Activated B cell treated with CpG ODN at 0.5 μM for 24 hours (primary cell): Measurements from ENCODE around the gene SF3B2. TPM values are rescaled to one million over a fixed set of nuclear protein-coding genes. Genes with fewer than 3 reads are reported as not detected.
"Not testable (repeated sequence)": the region's sequence is repeated elsewhere in the genome, so short reads cannot be mapped to it uniquely, and the experiment has no call there.

Experiments used
- ATAC-seq: fragments of 200-7000 bp; cut with Tn5 transposase; one replicate; pipeline ENCODE4 v1.10.0; 2021; ENCODE audit warnings: low read depth, mild to moderate bottlenecking, moderate library complexity
- CTCF ChIA-PET: fragments of 350-600 bp; sonication (Branson Sonifier 250); formaldehyde crosslinking; loops from one replicate; lab custom pipeline; 2021; ENCODE audit warnings: antibody characterized with exemption; lab: Charles Lee
- POLR2A ChIA-PET: fragments of 350-600 bp; sonication (Branson Sonifier 250); formaldehyde crosslinking; loops from one replicate; lab custom pipeline; 2021; ENCODE audit warnings: antibody characterized with exemption; lab: Charles Lee
- DNase-seq: peaks from one replicate; pipeline ENCODE4 v3.0.0; 2022
- H3K27ac Mint-ChIP-seq: one replicate; pipeline ENCODE4 v1.8.0; 2020; ENCODE audit warnings: mixed read lengths
- H3K27me3 Mint-ChIP-seq: one replicate; pipeline ENCODE4 v1.8.0; 2021; ENCODE audit warnings: mixed read lengths
- H3K36me3 Mint-ChIP-seq: one replicate; pipeline ENCODE4 v1.8.0; 2021; ENCODE audit warnings: low read depth, mixed read lengths
- H3K4me1 Mint-ChIP-seq: one replicate; pipeline ENCODE4 v1.8.0; 2021; ENCODE audit warnings: mixed read lengths
- H3K4me3 Mint-ChIP-seq: one replicate; pipeline ENCODE4 v1.8.0; 2020; ENCODE audit warnings: mild to moderate bottlenecking, mixed read lengths
- H3K9me3 Mint-ChIP-seq: one replicate; pipeline ENCODE4 v1.8.0; 2020; ENCODE audit warnings: mixed read lengths
- CTCF ChIP-seq: fragments of 200-600 bp; IDR thresholded peaks from one replicate; pipeline ENCODE4 v1.8.0; 2022; ENCODE audit warnings: antibody characterized with exemption, mild to moderate bottlenecking
- intact Hi-C: fragments of 100-400 bp; cut with micrococcal nuclease; formaldehyde crosslinking; loops from one replicate; pipeline ENCODE4 v1.15.1; 2024
- total RNA-seq: library from RNA; stranded (reverse); gene quantifications from 2 replicates; pipeline ENCODE4 v1.2.3, GENCODE V29; 2022

SF3B2 gene
- total RNA-seq, 1 donor from 2014 or later: 219 TPM

GRCh38 chr11:66016793-66017177 is 35.4 kb upstream of the SF3B2 start:
- H3K27ac Mint-ChIP-seq: no peak overlapping the region
- H3K9me3 Mint-ChIP-seq: no peaks in the 10 kb centered on the region
- H3K4me1 Mint-ChIP-seq: no peaks in the 10 kb centered on the region
- DNase-seq (no peak), ATAC-seq (no peak)
- POLR2A ChIA-PET: no interaction called here
- CTCF ChIA-PET: no interaction called here
- H3K36me3 Mint-ChIP-seq: no peaks in the 10 kb centered on the region
- intact Hi-C loops: no loop called here
- H3K4me3 Mint-ChIP-seq: no peak overlapping the region
- H3K27me3 Mint-ChIP-seq: peaks cover 5% of the 10 kb centered on the region
- TF ChIP-seq CTCF: no peak

- intact Hi-C loops: no loop called here
- H3K27ac Mint-ChIP-seq: no peak overlapping the region
- CTCF ChIA-PET: no interaction called here
- H3K36me3 Mint-ChIP-seq: no peaks in the 10 kb centered on the region
- no peak overlapping the region for H3K4me3 Mint-ChIP-seq
- TF ChIP-seq CTCF: no peak
- no peaks in the 10 kb centered on the region for H3K9me3 Mint-ChIP-seq
- ATAC-seq (no peak), DNase-seq (no peak)
- no peaks in the 10 kb centered on the region for H3K4me1 Mint-ChIP-seq
- H3K27me3 Mint-ChIP-seq: peaks cover 5% of the 10 kb centered on the region
- POLR2A ChIA-PET: no interaction called here
Observed at GRCh38 chr11:66017321-66017720, 34.8 kb upstream of the SF3B2 start.

- Mint-ChIP-seq H3K9me3 (no peaks in the 10 kb centered on the region), H3K4me3 (no peak overlapping the region), H3K4me1 (peaks cover 4% of the 10 kb centered on the region), H3K27ac (no peak overlapping the region), H3K36me3 (no peaks in the 10 kb centered on the region), H3K27me3 (peaks cover 8% of the 10 kb centered on the region)
- intact Hi-C loops: no loop called here
- ChIA-PET CTCF (no interaction called here), POLR2A (no interaction called here)
- DNase-seq (no peak), ATAC-seq (no peak)
- no peak for TF ChIP-seq CTCF
Observed at GRCh38 chr11:66020212-66020611, 32.0 kb upstream of the SF3B2 start.

GRCh38 chr11:66020618-66021357 is 31.4 kb upstream of the SF3B2 start:
- no peaks in the 10 kb centered on the region for H3K9me3 Mint-ChIP-seq
- intact Hi-C loops: no loop called here
- H3K36me3 Mint-ChIP-seq: no peaks in the 10 kb centered on the region
- TF ChIP-seq CTCF: no peak
- DNase-seq (no peak), ATAC-seq (no peak)
- H3K4me3 Mint-ChIP-seq: no peak overlapping the region
- H3K27ac Mint-ChIP-seq: no peak overlapping the region
- ChIA-PET POLR2A (no interaction called here), CTCF (no interaction called here)
- H3K4me1 Mint-ChIP-seq: peaks cover 4% of the 10 kb centered on the region
- H3K27me3 Mint-ChIP-seq: peaks cover 8% of the 10 kb centered on the region

GRCh38 chr11:66022401-66023185 is 29.6 kb upstream of the SF3B2 start:
- ChIA-PET CTCF (interaction anchor here (0.6 to 2.2 kb wide), 19 partner anchors 9 to 302 kb away, joined by 3 to 14 read pairs (median 4); partner anchors contain the start of genes BANF1, CCDC85B, EIF1AD and FIBP), POLR2A (interaction anchor here (0.6 to 1.4 kb wide), 7 partner anchors 9 to 841 kb away, joined by 3 to 20 read pairs (median 5); partner anchors contain the start of genes BANF1, CAPN1, EIF1AD and SF3B2)
- Mint-ChIP-seq H3K4me1 (peaks cover 4% of the 10 kb centered on the region), H3K9me3 (no peaks in the 10 kb centered on the region), H3K4me3 (peak overlapping the region; percentile 24), H3K27me3 (peaks cover 8% of the 10 kb centered on the region), H3K27ac (no peak overlapping the region), H3K36me3 (no peaks in the 10 kb centered on the region)
- peak; percentile 25 for TF ChIP-seq CTCF
- peak; percentile 82 for DNase-seq
- intact Hi-C loops: loop anchor here (1.0 to 2.0 kb wide), 4 partner anchors 15 to 112 kb away; partner anchors contain the start of genes BANF1 and EIF1AD
- peak; percentile 98 for ATAC-seq

- ChIA-PET CTCF (interaction anchor here (1.2 to 2.2 kb wide), 11 partner anchors 9 to 244 kb away, joined by 3 to 14 read pairs (median 6); partner anchors contain the start of genes BANF1, CCDC85B and EIF1AD), POLR2A (interaction anchor here (0.6 to 1.0 kb wide), 4 partner anchors 17 to 349 kb away, joined by 3 to 20 read pairs (median 4); partner anchors contain the start of gene SF3B2)
- ATAC-seq, H3K27ac Mint-ChIP-seq, H3K4me1 Mint-ChIP-seq, H3K36me3 Mint-ChIP-seq, H3K9me3 Mint-ChIP-seq, H3K4me3 Mint-ChIP-seq, DNase-seq, H3K27me3 Mint-ChIP-seq: not testable (repeated sequence)
- intact Hi-C loops: loop anchor here (2.0 kb wide), 2 partner anchors 20 to 34 kb away; partner anchors contain the start of genes BANF1 and EIF1AD
Observed at GRCh38 chr11:66023186-66023440, 29.1 kb upstream of the SF3B2 start.
